OCI-LY3 (cell line): ENCODE measurements around the gene RNU6-1.

ENCODE experiments used
- CTCF ChIP-seq: fragments of 200-600, 300-600 bp; sonication (generic); IDR thresholded peaks from 2 replicates; pipeline ENCODE4 v1.5.1; 2014; ENCODE audit warnings: antibody characterized with exemption, low read length, low read depth
- EZH2phosphoT487 ChIP-seq: fragments of 200-600 bp; shearing (Covaris generic); IDR thresholded peaks from 2 replicates; pipeline ENCODE4 v1.6.1; 2018; ENCODE audit warnings: antibody characterized with exemption, mixed run types, low read depth

GRCh38 chr15:67815036-67815592 is 24.7 kb downstream of the RNU6-1 start:
- TF ChIP-seq CTCF = no peak
- no peak for TF ChIP-seq EZH2phosphoT487
